Neutrophil (primary cell): ENCODE results near the gene MCM3.

Experiments
- H3K27ac ChIP-seq: fragments of 200-600 bp; sonication (generic); 2 replicates; pipeline ENCODE4 v1.5.1; 2016; ENCODE audit warnings: mild to moderate bottlenecking, moderate library complexity
- H3K27me3 ChIP-seq: fragments of 200-600 bp; sonication (generic); 2 replicates; pipeline ENCODE4 v1.6.0; 2016; ENCODE audit warnings: mild to moderate bottlenecking
- H3K36me3 ChIP-seq: fragments of 200-600 bp; sonication (generic); 2 replicates; pipeline ENCODE4 v1.5.1; 2017
- H3K4me1 ChIP-seq, 2 experiments: fragments of 200-600 bp in 1 of 2; sonication (generic) in 1 of 2; 1 replicate in 1 of 2; 2 replicates in 1 of 2; pipeline versions ENCODE4 v1.5.1 to v1.6.1; 2013 to 2016; ENCODE audit warnings: low read depth in 1 of 2, low read length in 1 of 2, mild to moderate bottlenecking in 1 of 2, moderate library complexity in 1 of 2; ENCODE audit not compliant: control insufficient read depth in 1 of 2, insufficient read depth in 1 of 2
- H3K4me3 ChIP-seq, 2 experiments: fragments of 200-600 bp in 1 of 2; sonication (generic) in 1 of 2; 1 replicate in 1 of 2; 2 replicates in 1 of 2; pipeline ENCODE4 v1.5.1; 2013 to 2016; ENCODE audit warnings: low read depth in 1 of 2, low read length in 1 of 2, mild to moderate bottlenecking in 1 of 2, moderate library complexity in 1 of 2
- H3K9me3 ChIP-seq: fragments of 200-600 bp; sonication (generic); 2 replicates; pipeline ENCODE4 v1.5.1; 2016
- TF ChIP-seq, protein P1 (sequence below): fragments of 200-600 bp; sonication (generic); IDR thresholded peaks from 2 replicates; pipeline ENCODE4 v1.5.1; 2016; ENCODE audit warnings: antibody characterized with exemption

The MCM3 gene

GRCh38 chr6:52221302-52221701, 63.2 kb downstream of the MCM3 start:
- no peak overlapping the region for H3K4me3 ChIP-seq
- no peaks in the 10 kb centered on the region for H3K9me3 ChIP-seq
- TF ChIP-seq, protein P1, sequence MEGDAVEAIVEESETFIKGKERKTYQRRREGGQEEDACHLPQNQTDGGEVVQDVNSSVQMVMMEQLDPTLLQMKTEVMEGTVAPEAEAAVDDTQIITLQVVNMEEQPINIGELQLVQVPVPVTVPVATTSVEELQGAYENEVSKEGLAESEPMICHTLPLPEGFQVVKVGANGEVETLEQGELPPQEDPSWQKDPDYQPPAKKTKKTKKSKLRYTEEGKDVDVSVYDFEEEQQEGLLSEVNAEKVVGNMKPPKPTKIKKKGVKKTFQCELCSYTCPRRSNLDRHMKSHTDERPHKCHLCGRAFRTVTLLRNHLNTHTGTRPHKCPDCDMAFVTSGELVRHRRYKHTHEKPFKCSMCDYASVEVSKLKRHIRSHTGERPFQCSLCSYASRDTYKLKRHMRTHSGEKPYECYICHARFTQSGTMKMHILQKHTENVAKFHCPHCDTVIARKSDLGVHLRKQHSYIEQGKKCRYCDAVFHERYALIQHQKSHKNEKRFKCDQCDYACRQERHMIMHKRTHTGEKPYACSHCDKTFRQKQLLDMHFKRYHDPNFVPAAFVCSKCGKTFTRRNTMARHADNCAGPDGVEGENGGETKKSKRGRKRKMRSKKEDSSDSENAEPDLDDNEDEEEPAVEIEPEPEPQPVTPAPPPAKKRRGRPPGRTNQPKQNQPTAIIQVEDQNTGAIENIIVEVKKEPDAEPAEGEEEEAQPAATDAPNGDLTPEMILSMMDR = no peak
- no peaks in the 10 kb centered on the region for H3K36me3 ChIP-seq
- H3K4me1 ChIP-seq = no peaks in the 10 kb centered on the region
- no peaks in the 10 kb centered on the region for H3K27me3 ChIP-seq
- H3K27ac ChIP-seq = no peak overlapping the region

GRCh38 chr6:52217761-52218160, 66.8 kb downstream of the MCM3 start:
- H3K27ac ChIP-seq = no peak overlapping the region
- no peak overlapping the region for H3K4me3 ChIP-seq
- TF ChIP-seq, protein P1 = no peak
- no peaks in the 10 kb centered on the region for H3K36me3 ChIP-seq
- H3K27me3 ChIP-seq = no peaks in the 10 kb centered on the region
- H3K4me1 ChIP-seq = no peaks in the 10 kb centered on the region
- no peaks in the 10 kb centered on the region for H3K9me3 ChIP-seq

GRCh38 chr6:52216932-52217575, 67.5 kb downstream of the MCM3 start:
- H3K36me3 ChIP-seq = no peaks in the 10 kb centered on the region
- H3K27me3 ChIP-seq = no peaks in the 10 kb centered on the region
- TF ChIP-seq, protein P1 = no peak
- no peak overlapping the region for H3K4me3 ChIP-seq
- no peaks in the 10 kb centered on the region for H3K4me1 ChIP-seq
- H3K27ac ChIP-seq = no peak overlapping the region
- no peaks in the 10 kb centered on the region for H3K9me3 ChIP-seq

DNA sequence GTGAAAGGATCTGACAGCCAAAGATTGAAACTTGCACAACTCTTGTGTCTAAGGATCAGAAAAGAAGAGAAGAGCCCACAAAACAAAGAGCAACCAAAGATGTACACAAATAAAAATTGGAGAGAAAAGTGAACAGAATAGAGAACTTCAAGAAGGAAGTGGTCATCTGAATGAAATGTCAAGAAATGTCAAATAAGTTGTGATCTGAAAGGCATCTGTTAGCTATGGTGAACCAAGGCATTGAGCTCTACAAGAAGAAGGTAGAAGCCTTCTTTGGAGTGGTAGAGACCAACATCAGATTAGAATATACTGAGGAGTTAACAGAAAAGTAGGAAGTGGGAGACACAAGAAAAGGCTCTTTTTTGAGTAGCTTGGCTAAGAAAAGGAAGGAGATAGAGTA, 68.8 kb downstream of the MCM3 start:
- H3K4me3 ChIP-seq = no peak overlapping the region
- H3K36me3 ChIP-seq = no peaks in the 10 kb centered on the region
- H3K9me3 ChIP-seq = no peaks in the 10 kb centered on the region
- no peaks in the 10 kb centered on the region for H3K27me3 ChIP-seq
- H3K27ac ChIP-seq = no peak overlapping the region
- TF ChIP-seq, protein P1 = no peak
- no peaks in the 10 kb centered on the region for H3K4me1 ChIP-seq
